NCI-H345 (cell line): ENCODE results near the gene APOOL.
"Not testable (repeated sequence)": the region's sequence is repeated elsewhere in the genome, so short reads cannot be mapped to it uniquely, and the experiment has no call there.

ENCODE experiments used
- DNase-seq: peaks from one replicate; lab custom pipeline; 2025; lab: John Stamatoyannopoulos, UW

The APOOL gene

GRCh38 chrX:85003655-85004244, at the start of gene APOOL:
Gene APOOL, plus strand, starts transcription at chrX:85003877. Its CDS starts 36 bp downstream, at chrX:85003913.
- peak; percentile 90 for DNase-seq

- no peak for DNase-seq
Observed at GRCh38 chrX:84956304-84956703, 47.4 kb upstream of the APOOL start.

DNA sequence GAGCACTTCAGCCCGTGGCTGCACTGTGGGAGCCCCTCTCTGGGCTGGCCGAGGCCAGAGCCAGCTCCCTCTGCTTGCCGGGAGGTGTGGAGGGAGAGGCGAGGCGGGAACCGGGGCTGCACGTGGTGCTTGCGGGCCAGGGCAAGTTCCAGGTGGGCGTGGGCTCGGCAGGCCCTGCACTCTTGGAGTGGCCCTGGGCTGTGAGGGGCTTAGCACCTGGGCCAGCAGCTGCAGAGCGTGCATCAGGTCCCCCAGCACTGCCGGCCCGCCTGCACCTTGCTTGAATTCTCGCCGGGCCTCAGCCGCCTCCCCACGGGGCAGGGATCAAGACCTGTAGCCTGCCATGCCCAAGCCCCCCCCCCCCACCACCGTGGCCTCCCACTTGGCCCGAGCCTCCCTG, 28.9 kb upstream of the APOOL start:
- DNase-seq: no peak

- not testable (repeated sequence) for DNase-seq
Observed at GRCh38 chrX:84991739-84992138, 11.9 kb upstream of the APOOL start.

DNA sequence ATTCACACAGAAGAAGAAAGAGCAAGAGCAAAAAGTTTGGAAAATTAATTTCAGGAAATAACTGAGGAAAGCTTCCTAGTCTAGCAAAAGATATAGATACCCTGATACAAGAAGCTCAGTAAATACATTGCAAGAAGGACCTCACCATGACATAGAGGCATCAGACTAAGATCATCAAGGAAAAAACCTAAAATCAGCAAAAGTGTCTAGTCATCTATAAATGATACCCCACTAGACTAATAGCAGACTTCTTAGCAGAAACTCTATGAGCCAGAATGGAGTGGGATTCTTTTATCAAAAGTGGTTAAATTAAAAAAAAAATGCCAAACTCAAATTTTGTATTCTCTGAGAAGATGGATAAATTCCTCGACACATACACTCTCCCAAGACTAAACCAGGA, 10.5 kb upstream of the APOOL start:
- no peak for DNase-seq

GRCh38 chrX:85001344-85001743, 2.3 kb upstream of the APOOL start:
- DNase-seq: no peak

DNA sequence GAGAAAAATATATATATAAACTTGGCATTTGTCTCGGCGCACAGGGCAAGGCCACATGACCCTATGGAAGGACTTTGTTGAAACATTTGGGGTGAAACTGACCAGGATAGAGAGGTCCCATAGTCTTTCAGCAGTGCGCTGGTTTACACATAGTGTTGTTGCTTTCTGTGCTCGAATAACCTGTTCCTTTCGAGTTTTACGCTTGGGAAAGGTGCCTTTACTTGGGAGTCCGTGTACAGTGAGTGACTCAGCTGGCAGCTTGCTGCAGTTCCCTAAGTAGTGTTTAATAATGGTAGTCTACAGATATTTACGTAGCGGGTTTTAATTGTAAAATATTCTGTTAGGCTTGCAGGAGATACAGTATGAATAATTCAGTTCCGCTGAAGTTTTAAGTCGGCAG, 578 bp downstream of the APOOL start:
- DNase-seq: no peak

DNA sequence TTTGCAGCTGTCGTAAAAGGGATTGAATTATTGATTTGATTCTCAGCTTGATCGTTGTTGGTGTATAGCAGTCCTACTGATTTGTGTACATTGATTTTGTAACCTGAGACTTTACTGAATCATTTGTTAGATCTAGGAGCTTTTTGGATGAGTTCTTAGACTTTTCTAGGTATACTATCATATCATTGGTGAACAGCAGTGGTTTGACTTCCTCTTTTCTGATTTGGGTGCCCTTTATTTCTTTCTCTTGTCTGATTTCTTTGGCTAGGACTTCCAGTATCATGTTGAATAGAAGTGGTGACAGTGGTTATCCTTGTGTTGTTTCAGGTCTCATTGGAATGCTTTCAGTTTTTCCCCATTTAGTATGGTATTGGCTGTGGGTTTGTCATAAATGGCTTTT, 8.4 kb downstream of the APOOL start:
- DNase-seq: no peak

DNA sequence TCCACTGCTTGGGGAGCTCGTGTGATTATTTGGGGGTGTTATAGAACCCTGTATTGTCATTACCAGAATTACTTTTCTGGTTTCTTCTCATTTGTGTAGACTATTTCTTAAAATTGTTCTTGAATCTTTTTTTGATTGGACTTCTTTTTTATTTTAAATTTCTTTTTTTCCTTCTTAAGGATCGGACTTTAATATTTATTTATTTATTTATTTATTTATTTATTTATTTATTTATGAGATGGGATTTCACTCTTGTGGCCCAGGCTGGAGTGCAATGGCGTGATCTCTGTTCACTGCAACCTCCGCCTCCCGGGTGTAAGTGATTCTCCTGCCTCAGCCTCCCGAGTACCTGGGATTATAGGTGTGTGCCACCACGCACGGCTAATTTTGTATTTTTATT, 11.7 kb downstream of the APOOL start:
- not testable (repeated sequence) for DNase-seq

- DNase-seq: no peak
Observed at GRCh38 chrX:85017721-85018120, 14.0 kb downstream of the APOOL start.

DNA sequence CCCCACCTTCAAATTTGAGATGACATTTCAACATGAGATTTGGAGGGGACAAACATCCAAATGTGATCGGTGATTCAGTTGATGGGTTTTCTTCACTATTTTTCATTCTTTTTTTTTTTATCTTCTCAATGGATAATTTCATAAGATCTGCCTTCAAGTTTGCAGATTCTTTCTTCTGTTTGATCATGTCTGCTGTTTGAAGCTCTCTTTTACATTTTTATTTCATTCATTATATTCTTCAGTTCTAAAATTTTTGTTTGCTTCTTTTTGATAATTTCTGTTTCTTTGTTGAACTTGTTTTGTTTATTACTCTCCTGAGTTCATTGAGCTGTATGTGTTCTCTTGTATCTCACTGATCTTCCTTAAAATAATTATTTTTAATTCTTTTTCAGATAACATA, 14.8 kb downstream of the APOOL start:
- DNase-seq: no peak

- DNase-seq: no peak
Observed at GRCh38 chrX:85020216-85020615, 16.5 kb downstream of the APOOL start.

DNA sequence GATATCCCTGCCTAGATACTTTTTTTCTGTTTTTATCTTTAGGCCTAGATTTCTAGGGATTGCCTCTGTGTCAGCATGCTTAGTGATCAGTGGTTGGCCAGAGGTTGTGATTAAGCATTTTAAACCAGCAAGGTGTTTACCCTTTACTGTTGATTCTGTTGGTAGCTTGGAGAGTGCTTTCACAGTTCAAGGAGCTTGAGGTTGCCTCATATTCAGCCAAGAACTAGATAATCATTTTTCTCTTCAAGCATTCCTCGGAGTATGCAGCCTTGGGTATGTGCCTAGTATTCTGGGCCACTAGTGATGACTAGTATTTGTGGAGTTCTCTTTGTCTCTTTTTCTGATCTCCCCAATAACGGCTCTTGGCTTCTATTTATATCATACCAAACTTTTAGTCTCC, 20.4 kb downstream of the APOOL start:
- DNase-seq: no peak

DNA sequence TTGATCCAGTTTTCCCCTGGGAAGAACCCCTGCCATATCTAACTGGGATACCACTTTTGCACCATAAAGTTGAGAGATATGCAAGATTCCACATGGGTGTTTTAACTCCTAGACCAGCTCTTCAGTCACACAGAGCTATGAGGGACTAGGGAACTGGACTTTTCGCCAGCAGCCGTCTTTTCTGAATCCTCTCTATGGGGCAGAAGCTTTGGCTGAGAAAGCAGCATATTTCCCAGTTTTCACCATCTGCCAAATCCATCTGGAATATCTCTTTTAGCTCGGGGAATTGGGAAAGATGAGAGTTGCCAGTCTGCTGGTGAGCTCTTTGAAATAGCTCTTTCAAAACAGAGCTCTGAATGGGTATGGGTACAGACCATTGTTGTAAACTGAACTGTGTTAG, 20.9 kb downstream of the APOOL start:
- DNase-seq: no peak

DNA sequence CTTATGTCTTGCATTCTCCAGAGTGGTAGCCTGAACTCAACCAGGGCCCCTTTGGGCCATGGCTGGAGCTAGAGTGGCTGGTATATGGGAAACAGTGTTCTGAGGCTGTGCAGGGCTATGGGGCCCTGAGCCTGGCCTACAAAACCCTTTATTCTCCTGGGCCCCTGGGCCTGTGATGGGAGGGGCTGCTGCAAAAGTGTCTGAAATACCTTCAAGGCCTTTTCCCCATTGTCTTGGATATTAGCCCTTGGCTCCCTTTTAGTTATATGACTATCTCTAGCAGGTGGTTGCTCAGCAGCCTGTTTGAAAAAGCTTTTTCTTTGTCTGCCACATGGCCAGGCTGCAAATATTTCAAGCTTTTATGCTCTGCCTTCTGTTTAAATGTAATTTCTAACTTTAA, 22.5 kb downstream of the APOOL start:
- DNase-seq: no peak

GRCh38 chrX:85029043-85029442, 25.4 kb downstream of the APOOL start:
- DNase-seq: no peak

GRCh38 chrX:85031505-85031904, 27.8 kb downstream of the APOOL start:
- no peak for DNase-seq

DNA sequence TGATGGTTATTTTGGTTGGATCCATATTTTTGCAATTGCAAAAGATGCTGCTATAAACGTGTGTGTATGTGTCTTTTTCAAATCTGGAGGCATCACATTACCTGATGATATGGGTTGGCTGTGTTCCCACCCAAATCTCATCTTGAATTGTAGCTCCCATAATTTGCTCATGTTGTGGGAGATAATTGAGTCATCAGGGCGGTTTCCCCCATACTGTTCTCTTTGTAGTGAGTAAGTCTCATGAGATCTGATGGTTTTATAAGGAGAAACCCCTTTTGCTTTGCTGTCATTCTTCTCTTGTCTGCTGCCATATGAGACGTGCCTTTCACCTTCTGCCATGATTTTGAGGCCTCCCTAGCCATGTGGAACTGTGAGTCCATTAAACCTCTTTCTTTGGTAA, 33.4 kb downstream of the APOOL start:
- DNase-seq: no peak

DNA sequence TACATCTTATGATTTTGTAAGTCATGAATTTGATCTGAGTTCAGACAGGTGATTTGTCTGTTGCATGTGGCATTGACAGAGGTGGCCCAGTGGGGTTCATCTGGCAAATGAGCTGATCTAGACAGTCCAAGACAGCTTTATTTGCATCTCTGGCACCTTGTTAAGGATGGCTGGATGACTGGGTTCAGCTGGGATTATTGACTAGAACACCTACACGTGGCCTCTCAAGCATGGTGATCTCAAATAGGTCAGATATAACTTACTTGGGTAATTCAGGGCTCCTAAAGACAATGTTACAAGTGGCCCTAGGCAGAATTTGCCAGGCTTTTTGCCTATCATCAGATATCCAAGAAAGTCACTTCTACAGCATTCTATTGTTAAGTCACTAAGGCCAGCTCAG, 48.0 kb downstream of the APOOL start:
- no peak for DNase-seq

DNA sequence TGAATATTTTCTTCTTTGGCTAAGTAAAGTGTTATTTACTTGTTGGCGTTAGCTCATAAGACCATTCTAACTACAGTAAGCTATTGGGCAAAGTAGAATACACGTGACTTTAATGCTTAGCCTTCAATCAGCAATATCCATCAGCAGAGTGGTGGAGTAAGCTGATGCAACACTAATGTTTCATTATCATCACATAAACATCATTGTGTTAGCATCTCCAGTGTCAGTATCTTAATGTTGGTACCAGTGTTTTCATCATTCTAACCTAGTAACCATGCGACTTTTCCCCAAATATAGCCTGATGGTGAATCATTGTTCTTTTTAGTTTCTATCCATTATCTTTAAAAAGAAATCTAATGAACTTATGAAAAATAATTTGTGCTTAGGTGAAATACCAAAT, 48.5 kb downstream of the APOOL start:
- no peak for DNase-seq

DNA sequence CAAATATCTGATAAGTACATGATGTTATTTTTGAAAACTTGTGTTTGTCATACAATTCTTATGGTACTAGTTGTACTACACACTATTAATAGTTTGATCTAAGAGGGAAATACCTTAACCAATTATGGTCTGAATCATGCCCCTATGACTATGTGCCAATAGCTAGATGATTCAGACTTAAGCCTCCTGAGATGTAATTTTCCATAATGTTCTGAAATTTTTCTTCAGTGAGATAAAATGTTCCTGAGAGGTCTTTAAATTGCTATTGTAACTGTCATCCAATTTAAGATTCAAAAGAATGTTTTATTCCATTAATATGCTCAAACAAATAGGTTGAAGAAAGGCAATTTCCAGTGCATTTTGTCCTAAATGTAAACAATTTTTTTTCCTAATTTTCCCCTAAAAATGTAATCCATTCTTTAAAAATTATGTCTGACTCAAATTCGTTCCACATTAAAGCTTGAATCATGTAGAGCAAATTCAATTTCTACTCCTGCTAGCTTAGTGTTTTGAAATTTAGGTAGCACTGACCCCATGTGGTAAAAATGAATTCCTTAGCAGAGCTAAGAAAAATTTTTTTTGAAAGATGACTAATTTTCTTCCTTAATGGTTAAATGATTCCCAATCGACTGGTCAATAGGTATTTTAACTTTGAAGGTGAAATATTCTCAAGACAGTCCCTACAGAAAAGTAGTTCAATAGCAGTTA, 49.1 kb downstream of the APOOL start:
- DNase-seq: no peak

DNA sequence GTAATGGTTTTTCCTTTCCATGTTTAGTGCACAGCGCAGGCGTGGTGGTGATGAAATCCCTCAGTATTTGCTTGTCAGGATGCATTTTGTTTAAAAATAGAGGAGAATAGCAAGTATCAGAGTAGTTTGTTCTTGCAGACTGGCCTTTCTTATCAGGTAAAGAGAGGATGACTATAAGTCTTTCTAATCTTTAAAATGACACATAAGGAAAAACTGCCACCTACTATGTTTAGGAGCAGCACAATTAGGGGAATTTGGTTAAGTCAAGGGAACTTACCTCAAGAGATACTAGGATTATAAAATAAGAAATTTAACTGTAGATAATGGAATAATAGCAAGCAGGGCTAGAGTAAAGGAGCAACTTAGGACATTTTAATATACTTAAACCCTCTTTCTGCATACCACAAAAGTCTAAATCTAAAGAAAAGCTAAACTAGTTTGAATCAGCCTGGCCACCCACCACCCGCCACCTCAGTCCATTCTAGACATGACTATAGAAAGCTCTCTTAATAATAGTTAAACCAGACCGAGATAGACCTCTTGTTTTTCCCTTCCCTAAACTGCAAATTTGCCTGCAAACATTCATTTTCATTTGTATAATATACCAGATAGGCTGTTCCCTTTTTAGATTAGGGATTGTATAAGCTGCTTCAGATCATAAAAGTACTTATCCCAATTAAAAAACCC, 62.0 kb downstream of the APOOL start:
- no peak for DNase-seq

- DNase-seq: not testable (repeated sequence)
Observed at GRCh38 chrX:85077247-85077646, 73.6 kb downstream of the APOOL start.
